ENCODE measurements around the gene PFDN2. TPM values are rescaled to one million over a fixed set of nuclear protein-coding genes. Genes with fewer than 3 reads are reported as not detected.

The PFDN2 gene
- total RNA-seq, 1 donor from 2014 or later: 57.9 TPM

DNA sequence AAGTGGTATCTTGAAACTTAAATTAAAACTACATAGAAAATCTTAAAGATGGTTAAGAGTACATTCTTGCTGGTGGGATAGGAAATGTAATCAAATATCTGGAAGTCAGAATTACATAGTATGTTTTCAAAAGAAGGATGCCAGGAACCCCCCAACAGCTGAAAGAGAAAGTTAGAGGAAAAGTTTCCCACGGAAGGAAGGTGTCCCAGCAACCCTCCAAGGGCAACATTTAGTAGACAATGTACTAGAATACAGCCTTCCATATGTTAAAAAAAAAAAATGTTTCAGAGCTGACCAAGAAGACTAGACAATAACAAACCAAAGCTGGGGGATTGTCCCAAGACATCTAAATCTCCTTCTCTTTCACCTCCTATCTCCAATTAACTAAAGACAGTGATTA is 12.4 kb upstream of the PFDN2 start:
- Mint-ChIP-seq H3K4me3 (ENCODE audit: unreplicated experiment) (no peak overlapping the region), H3K27me3 (ENCODE audit: low read depth) (no peaks in the 10 kb centered on the region)

DNA sequence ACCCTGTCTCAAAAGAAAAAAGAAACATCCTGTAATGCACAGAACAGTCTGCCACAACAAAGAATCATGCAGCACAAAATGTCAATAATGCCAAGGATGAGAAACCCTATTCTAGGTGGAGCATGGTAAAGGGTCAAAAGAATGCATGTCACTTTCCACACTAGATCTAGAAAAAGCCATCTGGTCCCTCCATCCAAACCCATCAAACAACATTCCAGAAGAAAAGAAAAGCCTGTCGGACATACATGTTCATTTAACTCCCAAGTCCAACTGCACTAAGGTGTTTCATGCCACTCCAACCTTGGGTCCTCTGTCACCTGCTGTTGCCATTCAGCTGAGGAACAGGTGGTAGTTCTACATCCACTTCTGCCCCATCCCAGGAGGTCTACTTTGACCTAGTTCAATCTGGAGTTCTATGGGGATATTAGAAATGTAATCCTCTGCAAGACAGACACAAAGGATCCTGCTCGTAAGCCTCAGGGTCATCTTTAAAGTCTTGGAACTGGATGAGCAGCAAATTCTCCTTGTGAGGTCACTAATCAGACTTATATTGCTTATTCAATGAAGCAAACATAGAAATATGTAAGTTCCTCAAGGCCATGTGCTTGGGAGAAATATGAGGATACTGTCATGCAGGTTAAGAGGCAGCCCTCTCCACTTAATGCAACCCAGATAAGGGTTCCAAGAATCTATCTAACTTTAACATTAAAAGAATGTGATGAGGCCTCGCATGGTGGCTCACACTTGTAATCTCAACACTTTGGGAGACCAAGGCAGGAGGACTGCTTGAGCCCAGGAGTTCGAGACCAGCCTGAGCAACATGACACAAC is 11.0 kb upstream of the PFDN2 start:
- peaks cover 36% of the 10 kb centered on the region for H3K4me1 Mint-ChIP-seq (ENCODE audit: low read depth)
- H3K27me3 Mint-ChIP-seq (ENCODE audit: low read depth): no peaks in the 10 kb centered on the region
- no peak for DNase-seq (ENCODE audit: low spot score)
- no peaks in the 10 kb centered on the region for H3K9me3 Mint-ChIP-seq (ENCODE audit: low read depth)
- H3K36me3 Mint-ChIP-seq (ENCODE audit: low read depth): peaks cover 22% of the 10 kb centered on the region
- H3K27ac Mint-ChIP-seq (ENCODE audit: unreplicated experiment): no peak overlapping the region
- H3K4me3 Mint-ChIP-seq (ENCODE audit: unreplicated experiment): no peak overlapping the region
- TF ChIP-seq CTCF (IDR thresholded peaks at IDR 0.05): no peak

More for the DNA sequence above, 12.4 kb upstream of the PFDN2 start:
- DNase-seq (ENCODE audit: low spot score): no peak
- Mint-ChIP-seq H3K4me1 (ENCODE audit: low read depth) (peaks cover 36% of the 10 kb centered on the region), H3K36me3 (ENCODE audit: low read depth) (peaks cover 19% of the 10 kb centered on the region), H3K27ac (ENCODE audit: unreplicated experiment) (peak overlapping the region; percentile 6), H3K9me3 (ENCODE audit: low read depth) (no peaks in the 10 kb centered on the region)
- TF ChIP-seq CTCF (IDR thresholded peaks at IDR 0.05): no peak

GRCh38 chr1:161127649-161128048 is 9.8 kb upstream of the PFDN2 start:
- peaks cover 36% of the 10 kb centered on the region for H3K4me1 Mint-ChIP-seq (ENCODE audit: low read depth)
- TF ChIP-seq CTCF (IDR thresholded peaks at IDR 0.05): no peak
- H3K4me3 Mint-ChIP-seq (ENCODE audit: unreplicated experiment): no peak overlapping the region
- H3K27me3 Mint-ChIP-seq (ENCODE audit: low read depth): no peaks in the 10 kb centered on the region
- no peak for DNase-seq (ENCODE audit: low spot score)
- no peaks in the 10 kb centered on the region for H3K9me3 Mint-ChIP-seq (ENCODE audit: low read depth)
- H3K36me3 Mint-ChIP-seq (ENCODE audit: low read depth): peaks cover 32% of the 10 kb centered on the region
- H3K27ac Mint-ChIP-seq (ENCODE audit: unreplicated experiment): no peak overlapping the region

DNA sequence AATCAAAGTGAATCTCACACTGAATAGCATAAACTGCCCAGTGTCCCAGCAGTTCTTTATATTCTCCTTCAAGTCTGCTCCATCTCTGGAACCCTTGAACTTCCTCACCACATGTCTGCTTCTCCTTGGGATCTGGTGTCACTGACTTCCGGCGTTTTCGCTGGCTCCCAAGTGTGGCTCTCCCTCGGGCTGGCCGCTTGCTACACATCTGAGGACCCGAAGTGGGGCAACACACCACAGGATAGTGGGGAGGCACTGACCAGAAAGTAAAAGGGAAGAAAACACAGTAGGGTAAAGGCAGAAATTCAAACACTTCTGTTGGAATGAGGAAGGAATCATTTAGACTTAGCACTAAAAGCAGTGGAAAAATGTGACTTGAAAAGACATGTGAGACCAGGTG is 5.1 kb upstream of the PFDN2 start:
- Mint-ChIP-seq H3K9me3 (ENCODE audit: low read depth) (no peaks in the 10 kb centered on the region), H3K36me3 (ENCODE audit: low read depth) (peaks cover 43% of the 10 kb centered on the region), H3K27ac (ENCODE audit: unreplicated experiment) (peak overlapping the region; percentile 65), H3K4me3 (ENCODE audit: unreplicated experiment) (no peak overlapping the region), H3K27me3 (ENCODE audit: low read depth) (no peaks in the 10 kb centered on the region), H3K4me1 (ENCODE audit: low read depth) (peaks cover 30% of the 10 kb centered on the region)
- DNase-seq (ENCODE audit: low spot score): no peak
- no peak for TF ChIP-seq CTCF (IDR thresholded peaks at IDR 0.05)

DNA sequence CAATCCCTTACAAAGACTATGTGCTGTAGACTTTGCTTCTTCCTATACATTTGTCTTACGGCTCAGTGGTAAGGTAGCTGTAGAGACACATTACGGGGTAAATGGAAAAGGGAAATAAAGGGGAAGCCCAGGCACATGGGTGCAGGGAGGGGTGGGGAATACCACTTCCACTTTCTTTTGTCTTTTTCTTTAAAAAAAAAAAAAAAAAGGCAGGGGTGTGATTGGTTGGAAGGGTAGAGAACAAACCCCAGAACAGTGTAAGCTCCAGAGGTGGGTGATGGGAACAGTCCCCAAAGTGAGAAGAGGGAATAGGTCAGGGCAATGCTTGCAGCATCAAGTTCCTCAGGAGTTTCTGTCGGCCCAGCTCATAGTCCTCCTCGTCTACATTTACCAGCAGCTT is 4.0 kb upstream of the PFDN2 start:
- Mint-ChIP-seq H3K36me3 (ENCODE audit: low read depth) (peaks cover 36% of the 10 kb centered on the region), H3K27ac (ENCODE audit: unreplicated experiment) (no peak overlapping the region), H3K9me3 (ENCODE audit: low read depth) (no peaks in the 10 kb centered on the region), H3K27me3 (ENCODE audit: low read depth) (no peaks in the 10 kb centered on the region), H3K4me1 (ENCODE audit: low read depth) (peaks cover 30% of the 10 kb centered on the region), H3K4me3 (ENCODE audit: unreplicated experiment) (no peak overlapping the region)
- TF ChIP-seq CTCF (IDR thresholded peaks at IDR 0.05): no peak
- no peak for DNase-seq (ENCODE audit: low spot score)
